Measurements from ENCODE around the gene RNF31. TPM values are rescaled to one million over a fixed set of nuclear protein-coding genes. Genes with fewer than 3 reads are reported as not detected.

Gene RNF31
- total and polyA plus RNA-seq, 2 of the 13 experiments (the other 11 are each of a cell fraction or from before 2014, with no cell fraction given): 48.2 to 86.8 TPM

DNA sequence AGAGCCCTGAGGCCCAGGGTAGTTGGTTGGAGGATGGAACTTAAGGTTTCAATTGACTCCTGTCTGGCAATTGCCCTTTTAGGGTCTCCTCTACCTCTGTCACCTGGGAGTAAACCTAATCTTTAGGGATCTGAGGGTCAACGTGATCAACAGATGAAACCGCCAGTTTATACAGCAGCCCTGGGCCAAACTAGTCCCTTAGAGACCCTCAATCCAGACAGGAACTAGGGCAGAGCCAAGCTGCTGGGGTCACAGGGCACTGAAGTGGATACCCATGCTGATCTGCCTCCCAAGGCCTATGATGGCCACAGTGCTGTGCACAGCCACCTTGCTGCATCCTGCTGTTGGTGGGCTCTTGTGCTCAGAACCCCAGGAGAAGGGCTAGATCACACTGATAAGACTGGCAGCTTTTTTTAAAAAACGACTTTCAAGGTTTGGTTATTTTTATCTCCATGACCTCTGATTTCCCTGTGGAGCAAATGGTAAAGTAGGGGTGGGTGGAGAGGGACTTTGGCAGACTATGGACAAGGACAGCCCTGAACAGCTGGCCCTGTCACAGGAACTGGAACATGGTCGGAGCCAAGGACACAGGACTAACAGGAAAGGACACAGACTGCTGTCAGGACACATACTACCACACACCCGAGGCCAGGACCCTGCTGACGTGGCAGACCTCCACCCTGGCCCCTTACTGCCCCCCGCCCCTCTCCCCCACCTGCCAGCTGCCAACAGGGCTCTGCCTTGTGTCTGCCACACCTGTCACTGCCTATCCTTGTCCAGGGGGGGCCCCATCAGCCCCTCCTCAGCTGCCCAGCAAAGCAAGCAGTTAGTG is 16.4 kb upstream of the RNF31 start (continued):
- TF ChIP-seq THAP8 (CRISPR knock-in tag; IDR thresholded peaks at IDR 0.05; ENCODE audit: borderline replicate concordance) (no peak), HCFC1 (IDR thresholded peaks at IDR 0.05; ENCODE audit: low read depth, low read length) (no peak), SALL1 (CRISPR knock-in tag; IDR thresholded peaks at IDR 0.05) (peak; percentile 83), ZBTB44 (CRISPR knock-in tag; IDR thresholded peaks at IDR 0.05) (0 out of 2 replicates have a peak, but pooled peaks have one; percentile 48), ZUFSP (CRISPR knock-in tag; IDR thresholded peaks at IDR 0.05; ENCODE audit: borderline replicate concordance) (no peak), NR3C1 (CRISPR knock-in tag; IDR thresholded peaks at IDR 0.05) (no peak), ZNF33B (CRISPR knock-in tag; IDR thresholded peaks at IDR 0.05) (no peak), NFYC (CRISPR knock-in tag; IDR thresholded peaks at IDR 0.05) (no peak), SUZ12 (IDR thresholded peaks at IDR 0.05; ENCODE audit: low read depth, low read length) (no peak), TBX3 (IDR thresholded peaks at IDR 0.05; ENCODE audit: borderline replicate concordance) (no peak), NR2C2 (CRISPR knock-in tag; IDR thresholded peaks at IDR 0.05; ENCODE audit: borderline replicate concordance) (0 out of 2 replicates have a peak, but pooled peaks have one; percentile 41), ZNF282 (IDR thresholded peaks at IDR 0.05; ENCODE audit: partially characterized antibody) (no peak), ZSCAN22 (CRISPR knock-in tag; IDR thresholded peaks at IDR 0.05) (no peak), ZNF224 (CRISPR knock-in tag; IDR thresholded peaks at IDR 0.05) (no peak), ZNF432 (CRISPR knock-in tag; IDR thresholded peaks at IDR 0.05; ENCODE audit: borderline replicate concordance) (no peak), REXO4 (CRISPR knock-in tag; IDR thresholded peaks at IDR 0.05; ENCODE audit: borderline replicate concordance) (no peak), ZNF619 (CRISPR knock-in tag; IDR thresholded peaks at IDR 0.05) (peak; percentile 91; the same call in 1 of the 2 replicates), ZNF253 (CRISPR knock-in tag; IDR thresholded peaks at IDR 0.05; ENCODE audit: borderline replicate concordance) (no peak), YEATS4 (CRISPR knock-in tag; IDR thresholded peaks at IDR 0.05; ENCODE audit: borderline replicate concordance) (peak; percentile 56; the same call in 1 of the 2 replicates)
- TF ChIP-seq, protein P1, sequence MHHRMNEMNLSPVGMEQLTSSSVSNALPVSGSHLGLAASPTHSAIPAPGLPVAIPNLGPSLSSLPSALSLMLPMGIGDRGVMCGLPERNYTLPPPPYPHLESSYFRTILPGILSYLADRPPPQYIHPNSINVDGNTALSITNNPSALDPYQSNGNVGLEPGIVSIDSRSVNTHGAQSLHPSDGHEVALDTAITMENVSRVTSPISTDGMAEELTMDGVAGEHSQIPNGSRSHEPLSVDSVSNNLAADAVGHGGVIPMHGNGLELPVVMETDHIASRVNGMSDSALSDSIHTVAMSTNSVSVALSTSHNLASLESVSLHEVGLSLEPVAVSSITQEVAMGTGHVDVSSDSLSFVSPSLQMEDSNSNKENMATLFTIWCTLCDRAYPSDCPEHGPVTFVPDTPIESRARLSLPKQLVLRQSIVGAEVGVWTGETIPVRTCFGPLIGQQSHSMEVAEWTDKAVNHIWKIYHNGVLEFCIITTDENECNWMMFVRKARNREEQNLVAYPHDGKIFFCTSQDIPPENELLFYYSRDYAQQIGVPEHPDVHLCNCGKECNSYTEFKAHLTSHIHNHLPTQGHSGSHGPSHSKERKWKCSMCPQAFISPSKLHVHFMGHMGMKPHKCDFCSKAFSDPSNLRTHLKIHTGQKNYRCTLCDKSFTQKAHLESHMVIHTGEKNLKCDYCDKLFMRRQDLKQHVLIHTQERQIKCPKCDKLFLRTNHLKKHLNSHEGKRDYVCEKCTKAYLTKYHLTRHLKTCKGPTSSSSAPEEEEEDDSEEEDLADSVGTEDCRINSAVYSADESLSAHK (CRISPR knock-in tag; IDR thresholded peaks at IDR 0.05; ENCODE audit: borderline replicate concordance): no peak
- TF ChIP-seq, protein P2, sequence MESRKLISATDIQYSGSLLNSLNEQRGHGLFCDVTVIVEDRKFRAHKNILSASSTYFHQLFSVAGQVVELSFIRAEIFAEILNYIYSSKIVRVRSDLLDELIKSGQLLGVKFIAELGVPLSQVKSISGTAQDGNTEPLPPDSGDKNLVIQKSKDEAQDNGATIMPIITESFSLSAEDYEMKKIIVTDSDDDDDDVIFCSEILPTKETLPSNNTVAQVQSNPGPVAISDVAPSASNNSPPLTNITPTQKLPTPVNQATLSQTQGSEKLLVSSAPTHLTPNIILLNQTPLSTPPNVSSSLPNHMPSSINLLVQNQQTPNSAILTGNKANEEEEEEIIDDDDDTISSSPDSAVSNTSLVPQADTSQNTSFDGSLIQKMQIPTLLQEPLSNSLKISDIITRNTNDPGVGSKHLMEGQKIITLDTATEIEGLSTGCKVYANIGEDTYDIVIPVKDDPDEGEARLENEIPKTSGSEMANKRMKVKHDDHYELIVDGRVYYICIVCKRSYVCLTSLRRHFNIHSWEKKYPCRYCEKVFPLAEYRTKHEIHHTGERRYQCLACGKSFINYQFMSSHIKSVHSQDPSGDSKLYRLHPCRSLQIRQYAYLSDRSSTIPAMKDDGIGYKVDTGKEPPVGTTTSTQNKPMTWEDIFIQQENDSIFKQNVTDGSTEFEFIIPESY (CRISPR knock-in tag; IDR thresholded peaks at IDR 0.05): no peak

Data from HepG2 (cell line).